CD4-positive, alpha-beta T cell treated with Interleukin-4 for 1 hour (primary cell): ENCODE results near the gene SNAP47.

Source experiments
- DNase-seq, 2 donors: peaks; one replicate each; pipeline ENCODE4 v3.0.0-alpha.2; 2020 to 2022

Gene SNAP47

GRCh38 chr1:227798078-227798802, 63.0 kb downstream of the SNAP47 start:
- no peak for DNase-seq

- no peak for DNase-seq
Observed at GRCh38 chr1:227799756-227800155, 64.5 kb downstream of the SNAP47 start.

GRCh38 chr1:227803933-227804332, 68.7 kb downstream of the SNAP47 start:
- no peak for DNase-seq

GRCh38 chr1:227805606-227806197, 70.5 kb downstream of the SNAP47 start:
- DNase-seq: no peak

GRCh38 chr1:227808566-227808965, 73.3 kb downstream of the SNAP47 start:
- DNase-seq: no peak

GRCh38 chr1:227809026-227809425, 73.8 kb downstream of the SNAP47 start:
- no peak for DNase-seq

GRCh38 chr1:227813962-227814361, 78.7 kb downstream of the SNAP47 start:
- DNase-seq: no peak

GRCh38 chr1:227815468-227816409, 80.5 kb downstream of the SNAP47 start, which contains the start of gene PRSS38:
PRSS38 (plus strand) TSS chr1:227815675; CDS start chr1:227815717, 42 bp downstream.
- no peak for DNase-seq

- DNase-seq: peak in 1 of 2 donors; percentile 8
Observed at GRCh38 chr1:227816750-227817446, 81.7 kb downstream of the SNAP47 start.

GRCh38 chr1:227823537-227823936, 88.3 kb downstream of the SNAP47 start:
- no peak for DNase-seq

- DNase-seq: no peak
Observed at GRCh38 chr1:227824204-227824603, 89.0 kb downstream of the SNAP47 start.

- no peak for DNase-seq
Observed at GRCh38 chr1:227828786-227829185, 93.6 kb downstream of the SNAP47 start.
